Glomerular visceral epithelial cell (primary cell): Measurements from ENCODE around the gene CRYZL1.
"Not testable (repeated sequence)": the region's sequence is repeated elsewhere in the genome, so short reads cannot be mapped to it uniquely, and the experiment has no call there.

Source experiments
- DNase-seq: peaks from one replicate; pipeline ENCODE4 v3.0.0-alpha.2; 2016; ENCODE audit errors: extremely low spot score

The CRYZL1 gene

GRCh38 chr21:33641352-33642026, at the start of gene CRYZL1:
Gene CRYZL1, minus strand, starts transcription at chr21:33641741. Its CDS starts 10,190 bp downstream, at chr21:33631551.
- peak; percentile 100 for DNase-seq

DNA sequence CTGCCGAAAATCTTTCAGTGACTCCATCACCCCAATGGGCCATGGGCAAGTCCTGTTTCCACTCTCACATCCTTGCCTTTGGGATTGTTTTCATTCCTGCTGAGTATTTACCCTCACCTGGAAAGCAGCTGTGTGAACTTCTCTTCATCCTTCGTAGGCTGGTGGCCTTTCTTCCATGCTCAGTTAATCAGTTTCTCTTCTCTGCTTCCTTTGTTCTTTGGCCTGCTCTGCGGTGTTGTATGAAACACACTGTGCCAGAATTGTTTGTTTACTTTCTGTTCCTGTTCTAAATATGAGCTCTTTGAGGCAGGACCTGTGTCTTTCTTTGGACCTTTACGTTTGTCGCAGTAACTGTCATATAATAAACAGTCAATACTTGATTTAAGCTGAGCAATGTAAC, 49.3 kb upstream of the CRYZL1 start:
- DNase-seq = no peak

DNA sequence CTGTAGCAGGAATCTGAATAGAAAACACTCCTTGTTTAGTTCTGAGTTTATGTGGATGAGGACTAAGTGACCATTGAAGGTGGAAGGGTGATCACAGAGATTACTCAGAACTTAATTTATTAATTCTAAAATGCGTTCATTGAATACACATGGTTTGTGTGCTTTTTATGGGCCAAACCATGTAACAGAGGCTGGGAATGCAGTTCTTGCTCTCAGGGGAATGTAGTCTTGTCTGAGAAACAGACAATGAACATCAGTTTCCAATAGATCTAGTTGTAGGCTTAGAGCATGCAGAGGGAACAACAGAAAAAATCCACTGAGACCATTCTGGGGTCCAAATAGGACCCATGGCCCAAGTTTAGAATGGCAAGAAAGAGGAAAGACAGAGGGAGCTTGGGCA, 46.8 kb upstream of the CRYZL1 start:
- no peak for DNase-seq

GRCh38 chr21:33687634-33688033, 46.1 kb upstream of the CRYZL1 start:
- no peak for DNase-seq

DNA sequence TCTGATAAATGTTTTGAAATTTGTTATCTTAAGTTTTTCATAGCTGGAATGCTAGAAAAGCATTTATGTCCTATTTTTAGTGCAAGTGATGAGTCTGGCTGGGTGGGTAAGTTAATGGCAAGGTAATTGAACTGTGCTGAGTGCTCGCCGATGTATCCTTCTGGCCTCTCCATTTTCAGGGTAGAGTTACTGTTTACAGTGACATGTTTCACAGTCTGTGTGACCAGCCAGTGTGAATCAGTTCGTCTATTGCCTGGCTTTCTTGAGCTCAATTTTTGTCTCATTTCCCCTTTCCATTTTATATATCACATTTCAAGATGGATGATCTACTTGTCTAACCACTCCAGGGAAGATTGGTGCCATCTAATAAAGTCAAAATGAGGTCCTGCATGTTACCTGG, 44.8 kb upstream of the CRYZL1 start:
- no peak for DNase-seq

DNA sequence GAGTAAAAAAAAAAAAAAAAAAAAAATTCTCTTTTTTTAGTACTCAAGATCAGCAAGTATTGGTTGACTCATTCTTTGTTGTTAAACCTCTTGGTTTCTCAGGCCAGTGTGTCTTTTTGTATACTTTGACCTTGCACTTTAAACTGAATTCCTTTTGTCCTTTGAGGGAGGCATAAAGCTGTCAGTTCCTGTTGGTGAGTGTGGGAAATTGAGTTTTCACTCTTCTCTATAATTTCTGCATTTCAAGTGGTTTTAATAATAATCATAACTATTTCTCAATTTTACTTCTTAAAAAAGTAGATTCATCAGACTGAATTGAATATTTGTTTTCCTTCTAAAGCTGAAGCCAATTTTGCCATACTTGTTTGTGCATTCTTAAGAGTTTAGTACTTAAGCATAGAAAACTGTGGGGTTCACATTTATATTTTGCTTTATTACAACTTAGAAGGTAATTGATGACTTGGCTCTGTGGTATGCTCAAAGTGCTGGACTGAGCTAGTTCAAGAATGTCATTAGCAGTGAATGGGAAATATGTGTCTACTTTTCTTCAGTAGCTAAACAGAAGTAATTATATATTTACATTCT, 44.2 kb upstream of the CRYZL1 start:
- DNase-seq = peak; percentile 40

- DNase-seq = no peak
These were observed 43.5 kb upstream of the CRYZL1 start for GRCh38 chr21:33684923-33685560.

DNA sequence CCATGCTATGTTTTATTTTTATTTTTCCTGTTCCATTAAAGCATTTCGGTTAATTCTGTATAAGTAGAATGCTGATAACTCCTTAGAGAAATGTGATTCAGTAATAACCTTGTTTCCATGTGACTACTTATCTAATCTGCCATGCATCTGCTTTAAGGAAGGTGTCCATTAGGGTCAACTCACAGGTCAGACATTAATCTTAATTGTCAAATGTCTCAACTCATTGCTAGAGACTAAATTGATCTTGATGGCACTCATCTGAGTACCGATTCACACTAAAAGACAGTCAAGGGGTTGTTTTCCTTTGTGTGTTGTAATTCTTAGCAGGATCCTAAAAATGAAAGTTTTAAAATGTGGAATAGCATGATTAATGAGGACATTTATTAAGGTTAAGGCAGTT, 42.5 kb upstream of the CRYZL1 start:
- DNase-seq = no peak

DNA sequence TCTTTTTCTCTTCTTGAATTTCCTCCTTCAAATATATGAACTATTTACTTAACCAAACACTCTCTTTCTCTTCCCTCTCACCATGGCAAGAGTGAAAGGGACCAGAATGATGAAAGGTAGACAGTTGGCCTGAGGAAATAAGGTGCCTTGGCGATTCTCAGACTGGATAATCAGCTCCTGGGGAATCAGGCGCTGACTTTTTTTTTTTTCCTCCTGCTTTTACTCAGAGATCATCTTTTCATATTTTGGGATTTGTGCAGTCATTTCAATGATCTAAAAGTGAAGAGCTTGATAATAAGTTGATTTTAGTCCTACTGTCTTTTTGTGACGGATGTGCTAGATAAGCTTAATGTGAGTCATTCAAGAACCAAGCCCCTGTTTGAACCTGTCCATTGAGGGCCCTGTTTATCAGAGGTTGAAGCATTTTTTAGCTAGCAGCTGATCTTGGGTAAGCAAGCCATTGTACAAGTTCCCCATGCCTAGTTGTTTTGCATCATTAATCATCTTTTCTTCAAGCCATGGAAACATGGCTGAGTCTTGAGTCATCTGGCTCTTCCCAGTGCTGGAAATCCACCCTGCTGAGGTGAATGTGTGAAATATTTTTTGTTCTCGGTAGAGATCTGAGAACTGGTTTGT, 41.6 kb upstream of the CRYZL1 start:
- DNase-seq = peak; percentile 87

DNA sequence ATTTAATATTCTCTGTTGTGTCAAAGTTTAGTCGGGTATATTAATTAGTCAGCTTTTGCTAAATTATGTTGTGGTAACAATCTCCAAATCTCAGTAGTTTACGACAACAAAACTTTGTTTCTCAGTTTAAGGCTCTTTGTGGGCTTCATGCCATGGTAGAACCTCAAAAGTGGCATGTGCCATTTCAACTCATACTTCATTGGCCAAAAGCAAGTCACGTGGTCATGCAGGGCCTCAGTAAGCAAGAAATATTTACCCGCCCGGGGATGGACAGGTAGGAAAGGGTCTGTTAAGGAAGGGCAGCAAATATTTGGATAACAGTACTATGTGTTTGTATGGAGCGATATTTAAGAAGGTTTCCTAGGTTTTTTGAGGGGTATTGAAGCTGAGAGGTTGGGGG, 39.3 kb upstream of the CRYZL1 start:
- no peak for DNase-seq

DNA sequence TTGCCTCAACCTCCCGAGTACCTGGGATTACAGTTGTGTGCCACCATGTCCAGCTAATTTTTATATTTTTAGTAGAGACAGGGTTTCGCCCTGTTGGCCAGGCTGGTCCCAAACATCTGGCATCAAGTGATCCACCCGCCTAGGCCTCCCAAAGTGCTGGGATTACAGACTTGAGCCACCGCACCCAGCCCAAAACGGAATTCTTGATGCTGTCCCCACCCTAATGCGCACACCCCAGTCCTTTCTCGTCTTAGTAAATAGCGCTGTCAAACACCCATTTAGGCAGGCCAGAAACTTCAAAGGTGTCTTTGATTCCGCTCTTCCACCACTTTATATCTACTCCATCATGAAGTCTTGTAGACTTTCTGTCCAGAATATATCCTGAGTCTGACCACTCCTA, 35.9 kb upstream of the CRYZL1 start:
- DNase-seq = no peak

DNA sequence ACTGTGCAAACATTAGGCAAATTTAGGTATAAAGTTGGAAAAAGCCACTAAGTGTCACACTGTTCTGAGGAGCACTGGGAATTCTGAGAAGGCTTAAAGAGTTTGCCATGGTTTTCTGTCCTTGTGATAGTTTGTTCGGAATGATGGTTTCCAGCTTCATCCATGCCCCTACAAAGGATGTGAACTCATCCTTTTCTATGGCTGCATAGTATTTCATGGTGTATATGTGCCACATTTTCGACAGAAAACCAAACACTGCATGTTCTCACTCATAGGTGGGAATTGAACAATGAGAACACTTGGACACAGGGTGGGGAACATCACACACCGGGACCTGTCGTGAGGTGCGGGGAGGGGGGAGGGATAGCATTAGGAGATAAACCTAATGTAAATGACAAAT, 35.1 kb upstream of the CRYZL1 start:
- DNase-seq = not testable (repeated sequence)

DNA sequence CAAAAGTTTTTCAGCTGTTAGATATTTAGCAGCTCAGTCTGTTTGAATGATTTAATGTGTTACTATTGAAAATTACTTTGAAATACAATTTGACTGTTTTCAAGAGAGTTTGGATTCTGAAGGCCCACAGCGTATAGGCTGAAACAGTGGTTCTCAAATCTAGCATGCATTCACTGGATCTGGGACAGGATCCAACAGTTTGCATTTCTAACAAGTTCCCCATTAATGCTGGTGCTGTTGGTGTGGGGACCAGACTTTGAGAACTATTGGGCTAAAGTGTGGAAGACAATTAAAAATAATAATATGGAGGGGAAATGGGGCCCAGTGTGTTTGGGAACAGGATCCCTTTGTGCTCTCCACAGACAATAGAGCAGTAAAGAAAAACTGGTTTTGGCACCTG, 32.7 kb upstream of the CRYZL1 start:
- no peak for DNase-seq

- no peak for DNase-seq
These were observed 31.9 kb upstream of the CRYZL1 start for GRCh38 chr21:33673473-33673872.

GRCh38 chr21:33670076-33670978, 28.8 kb upstream of the CRYZL1 start:
- DNase-seq = no peak

DNA sequence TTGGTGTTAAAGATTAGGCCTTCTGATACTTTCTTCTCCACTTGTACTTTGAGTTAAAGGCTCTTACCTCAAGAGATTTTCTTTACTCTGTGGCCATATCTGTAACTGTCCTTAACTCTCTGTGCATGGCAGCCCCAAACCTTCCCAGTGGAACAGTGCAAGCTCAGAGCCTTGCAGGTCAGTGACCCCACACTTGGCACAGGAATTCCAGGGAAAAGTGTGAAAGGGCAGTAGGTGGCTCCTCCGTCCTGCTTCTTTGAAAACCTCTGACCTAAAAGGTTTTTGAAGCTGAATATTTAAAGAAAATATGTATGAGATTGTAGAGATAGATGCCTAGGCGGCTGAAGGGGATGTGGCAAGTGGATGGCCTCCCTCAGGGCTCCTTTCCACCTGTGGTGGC, 27.1 kb upstream of the CRYZL1 start:
- no peak for DNase-seq

DNA sequence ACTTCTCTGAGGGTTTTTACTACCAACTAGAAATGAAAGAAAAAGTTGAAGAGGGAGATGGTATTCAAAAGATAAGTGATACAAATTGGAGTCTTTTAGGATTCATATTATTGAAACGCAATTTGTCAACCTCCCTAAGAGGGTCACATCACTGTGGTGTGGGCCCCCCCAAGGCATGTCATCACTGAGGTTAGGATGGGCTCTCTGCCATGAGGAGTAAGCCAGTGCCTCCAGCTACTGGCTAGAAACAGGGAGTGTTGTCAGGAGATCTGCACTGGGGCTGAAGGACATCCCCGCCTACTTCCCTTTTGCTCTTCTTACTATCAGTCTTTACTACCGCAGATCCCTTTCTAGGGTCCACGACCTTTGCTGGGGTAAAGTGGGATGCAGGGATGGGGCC, 26.6 kb upstream of the CRYZL1 start:
- no peak for DNase-seq

- DNase-seq = no peak
These were observed 26.1 kb upstream of the CRYZL1 start for GRCh38 chr21:33667636-33668035.

GRCh38 chr21:33666153-33666552, 24.6 kb upstream of the CRYZL1 start:
- DNase-seq = no peak

- DNase-seq = no peak
These were observed 22.6 kb upstream of the CRYZL1 start for GRCh38 chr21:33664135-33664534.

GRCh38 chr21:33663241-33663640, 21.7 kb upstream of the CRYZL1 start:
- no peak for DNase-seq

GRCh38 chr21:33662046-33662445, 20.5 kb upstream of the CRYZL1 start:
- no peak for DNase-seq
